ENCODE data around the gene ETV7.
"Not testable (repeated sequence)": the region's sequence is repeated elsewhere in the genome, so short reads cannot be mapped to it uniquely, and the experiment has no call there.

Gene ETV7

GRCh38 chr6:36349240-36349639 is 38.2 kb downstream of the ETV7 start:
- H3K27ac ChIP-seq = no peak overlapping the region
- H3K4me3 ChIP-seq = no peak overlapping the region

- peak overlapping the region in 1 of 21 experiments; percentile 10 for H3K27ac ChIP-seq
Measured at GRCh38 chr6:36347621-36348020, 39.8 kb downstream of the ETV7 start.

GRCh38 chr6:36346486-36347273 is 40.8 kb downstream of the ETV7 start:
- no peak overlapping the region for H3K4me3 ChIP-seq

More at GRCh38 chr6:36347621-36348020, 39.8 kb downstream of the ETV7 start:
- no peak overlapping the region for H3K4me3 ChIP-seq

GRCh38 chr6:36345681-36346466 is 41.6 kb downstream of the ETV7 start:
- no peak overlapping the region for H3K27ac ChIP-seq
- H3K4me3 ChIP-seq = no peak overlapping the region

More at GRCh38 chr6:36346486-36347273, 40.8 kb downstream of the ETV7 start:
- no peak overlapping the region for H3K27ac ChIP-seq

- Histone ChIP-seq H3K4me3 (no peak overlapping the region), H3K27ac (no peak overlapping the region)
Measured at GRCh38 chr6:36343109-36343680, 44.3 kb downstream of the ETV7 start.

GRCh38 chr6:36340618-36341454 is 46.6 kb downstream of the ETV7 start:
- H3K27ac ChIP-seq = peak overlapping the region in 3 of 21 experiments; percentile 31 to 55 (median 37)

GRCh38 chr6:36340306-36340617 is 47.2 kb downstream of the ETV7 start:
- Histone ChIP-seq H3K27ac (no peak overlapping the region), H3K4me3 (no peak overlapping the region)

More at GRCh38 chr6:36340618-36341454, 46.6 kb downstream of the ETV7 start:
- peak overlapping the region in 2 of 7 experiments; percentile 17 to 18 for H3K4me3 ChIP-seq

- Histone ChIP-seq H3K4me3 (no peak overlapping the region), H3K27ac (no peak overlapping the region)
Measured at GRCh38 chr6:36339146-36339545, 48.3 kb downstream of the ETV7 start.

GRCh38 chr6:36338223-36338622 is 49.2 kb downstream of the ETV7 start:
- H3K4me3 ChIP-seq, H3K27ac ChIP-seq: not testable (repeated sequence)

GRCh38 chr6:36337814-36338213 is 49.7 kb downstream of the ETV7 start:
- Histone ChIP-seq H3K4me3 (no peak overlapping the region), H3K27ac (no peak overlapping the region)

- no peak within 1 kb of the TSS for H3K27ac ChIP-seq
- no peak within 1 kb of the TSS for H3K4me3 ChIP-seq
Measured at GRCh38 chr6:36336779-36337241, 50.7 kb downstream of the ETV7 start, which contains the start of gene BNIP5. TSS of gene BNIP5 (minus strand) at chr6:36336888. CDS start at chr6:36330690, 6,198 bp downstream.

GRCh38 chr6:36336208-36336710 is 51.2 kb downstream of the ETV7 start:
- H3K27ac ChIP-seq = no peak overlapping the region
- no peak overlapping the region for H3K4me3 ChIP-seq

- no peak overlapping the region for H3K27ac ChIP-seq
- no peak overlapping the region for H3K4me3 ChIP-seq
Measured at GRCh38 chr6:36335465-36336207, 51.8 kb downstream of the ETV7 start.

GRCh38 chr6:36334832-36335459 is 52.5 kb downstream of the ETV7 start:
- no peak overlapping the region for H3K27ac ChIP-seq

GRCh38 chr6:36333931-36334725 is 53.3 kb downstream of the ETV7 start:
- Histone ChIP-seq H3K4me3 (no peak overlapping the region), H3K27ac (peak overlapping the region in 2 of 21 experiments; percentile 3 to 7)

More at GRCh38 chr6:36334832-36335459, 52.5 kb downstream of the ETV7 start:
- H3K4me3 ChIP-seq = no peak overlapping the region

GRCh38 chr6:36333171-36333895 is 54.1 kb downstream of the ETV7 start:
- no peak overlapping the region for H3K27ac ChIP-seq
- no peak overlapping the region for H3K4me3 ChIP-seq

- H3K4me3 ChIP-seq = no peak overlapping the region
- no peak overlapping the region for H3K27ac ChIP-seq
Measured at GRCh38 chr6:36331381-36331780, 56.1 kb downstream of the ETV7 start.

Data from skin epidermis (tissue), 12 donors.